HG02571 (cell line): ENCODE measurements around the gene C16orf89.

Experiments
- ATAC-seq: cut with Tn5 transposase; IDR thresholded peaks from one replicate; pipeline ENCODE4 v1.9.1; 2021; ENCODE audit warnings: mild to moderate bottlenecking, moderate library complexity; ENCODE audit not compliant: unreplicated experiment

Gene C16orf89

DNA sequence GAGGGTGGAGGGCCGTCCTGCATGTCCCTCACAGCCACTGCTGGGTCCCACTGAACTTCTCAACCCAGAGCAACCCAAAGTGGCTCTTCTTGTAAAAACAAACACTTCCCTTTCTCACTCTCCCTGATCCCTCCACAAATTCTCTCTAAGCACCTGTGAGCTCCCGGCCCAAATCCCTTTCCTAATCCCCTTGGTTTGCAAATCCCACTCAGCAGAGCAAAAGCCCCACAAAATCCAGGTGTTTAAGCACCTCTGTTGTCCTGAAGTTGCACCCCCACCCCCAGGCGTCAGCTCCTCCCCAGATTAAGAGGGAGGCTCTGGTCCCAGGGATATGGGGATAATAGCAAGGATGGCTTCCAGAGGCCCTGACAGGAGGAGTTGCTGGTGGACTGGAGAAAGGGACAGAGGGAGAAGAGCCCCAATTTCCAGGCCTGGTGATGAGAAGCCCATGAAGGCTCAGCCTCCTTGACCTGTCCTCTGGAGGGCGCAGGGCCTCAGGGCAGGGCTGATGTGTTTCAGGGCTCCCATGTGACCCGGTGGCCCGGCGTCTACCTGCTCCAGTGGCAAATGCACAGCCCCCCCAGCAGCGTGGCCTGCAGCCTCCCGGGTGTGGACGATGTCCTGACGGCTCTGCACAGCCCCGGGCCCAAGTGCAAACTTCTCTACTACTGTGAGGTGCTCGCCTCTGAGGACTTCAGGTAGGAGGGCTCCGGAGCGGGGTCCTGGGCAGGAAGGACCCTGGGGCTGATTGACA is 55.0 kb downstream of the C16orf89 start:
- no peak for ATAC-seq

DNA sequence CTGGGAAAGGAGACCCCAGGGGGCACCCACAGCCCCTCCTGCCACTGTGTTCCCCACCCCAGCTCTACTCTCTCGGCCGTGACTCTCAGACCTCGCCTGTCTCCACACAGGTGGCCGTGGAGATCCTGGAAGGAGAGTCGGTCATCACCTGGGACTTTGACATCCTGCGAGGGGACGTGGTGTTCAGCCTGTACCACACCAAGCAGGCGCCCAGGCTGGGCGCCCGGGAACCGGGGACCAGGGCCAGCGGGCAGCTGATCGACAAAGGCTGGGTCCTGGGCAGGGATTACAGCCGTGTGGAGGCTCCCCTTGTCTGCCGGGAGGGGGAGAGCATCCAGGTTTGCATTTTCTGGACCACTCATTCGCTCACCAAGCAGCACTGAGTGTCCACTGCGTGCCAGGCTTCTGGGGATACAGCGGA is 57.4 kb downstream of the C16orf89 start:
- no peak for ATAC-seq

DNA sequence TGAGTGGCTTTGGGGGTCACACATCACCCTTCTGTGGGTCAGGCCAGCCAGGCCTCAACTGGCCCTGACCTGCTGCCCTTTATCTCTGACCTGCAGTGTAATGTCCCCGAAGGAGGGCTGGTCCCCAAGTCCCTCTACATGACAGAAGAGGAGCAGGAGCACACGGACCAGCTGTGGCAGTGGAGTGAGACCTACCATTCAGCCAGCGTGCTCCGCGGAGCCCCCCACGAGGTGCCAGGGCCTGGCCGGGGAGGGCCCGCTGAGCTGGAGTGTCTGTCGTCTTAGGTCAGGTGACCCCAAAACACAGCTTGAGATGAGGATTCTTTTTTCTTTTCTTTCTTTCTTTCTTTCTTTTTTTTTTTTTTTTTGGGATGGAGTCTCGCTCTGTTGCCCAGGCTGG is 58.5 kb downstream of the C16orf89 start:
- ATAC-seq = no peak

DNA sequence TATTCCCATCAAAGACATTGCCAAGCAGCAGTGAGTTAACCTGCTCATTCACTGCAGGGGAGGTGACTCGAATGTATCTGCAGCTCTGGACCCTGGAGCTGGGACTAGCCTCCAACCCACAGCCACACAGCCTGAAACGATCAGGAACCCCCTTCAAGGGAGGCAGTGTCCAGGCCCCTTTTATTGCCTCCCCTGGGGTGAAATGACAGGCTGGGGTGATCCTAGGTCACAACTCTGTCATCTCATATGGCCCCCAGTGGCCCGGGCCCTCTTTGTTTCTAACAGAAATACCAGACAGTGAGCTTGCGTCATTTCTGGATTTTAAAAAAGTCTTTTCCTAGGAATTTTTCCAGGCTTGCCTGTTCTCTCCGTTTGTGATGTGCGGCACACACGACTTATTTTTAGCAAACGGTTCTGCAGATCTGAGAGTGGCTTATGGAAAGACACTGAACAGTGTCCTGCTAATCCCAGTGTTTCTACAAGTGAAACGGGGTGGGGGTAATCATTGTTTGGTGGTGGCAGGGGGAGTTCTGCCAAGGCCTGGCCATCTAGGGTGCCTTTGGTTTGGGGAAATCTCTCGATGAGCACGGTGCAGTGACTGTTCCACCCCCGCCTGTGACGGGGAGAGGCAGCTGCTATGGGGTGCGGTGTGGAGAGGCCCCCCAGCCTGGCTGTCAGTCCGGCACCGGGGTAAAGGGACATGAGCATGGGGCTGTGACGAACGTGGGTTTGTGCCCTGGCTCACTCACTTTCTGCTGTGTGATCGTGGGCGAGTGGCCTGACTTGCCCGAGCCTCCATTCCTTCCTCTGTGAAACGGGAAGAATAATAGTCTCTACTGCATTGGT is 59.2 kb downstream of the C16orf89 start:
- ATAC-seq = no peak

DNA sequence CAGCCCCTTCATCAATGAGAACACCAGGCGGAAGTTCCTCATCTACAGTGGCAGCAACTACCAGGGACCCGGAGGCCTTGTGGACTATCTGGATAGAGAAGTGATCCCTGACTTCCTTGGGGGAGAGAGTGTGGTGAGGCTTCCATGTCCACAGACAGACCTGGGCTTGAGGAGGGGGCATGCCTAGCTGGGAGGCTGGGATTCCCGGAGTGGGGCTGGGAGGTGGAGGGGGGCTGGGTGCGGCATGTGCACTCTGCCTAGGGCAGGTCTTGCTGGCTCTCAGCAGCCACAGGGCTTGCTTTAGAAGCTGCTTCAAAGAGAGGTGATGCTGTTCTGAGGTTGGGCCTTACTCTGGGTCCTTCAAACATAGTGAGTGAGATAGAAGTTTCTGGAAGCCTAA is 59.8 kb downstream of the C16orf89 start:
- no peak for ATAC-seq

DNA sequence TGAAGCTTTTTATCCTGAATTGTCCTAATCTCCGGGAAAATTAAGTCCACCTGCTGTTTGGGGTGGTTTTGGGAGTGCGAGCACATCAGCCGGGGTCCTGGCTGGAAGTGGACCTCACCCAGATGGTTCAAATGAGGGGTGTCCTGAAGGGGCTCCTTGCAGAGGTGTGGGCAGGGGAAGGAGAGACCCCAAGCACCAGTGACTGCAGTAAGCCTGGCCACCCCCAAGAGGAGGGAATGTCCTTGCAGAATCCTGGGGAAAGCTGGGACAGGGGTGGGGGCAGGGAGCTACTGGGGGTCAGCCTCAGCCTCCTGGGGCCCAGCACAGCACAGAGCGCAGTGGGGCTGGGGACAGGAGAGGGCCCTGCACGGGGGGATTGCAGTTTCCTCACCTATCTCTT is 61.4 kb downstream of the C16orf89 start:
- ATAC-seq = no peak

DNA sequence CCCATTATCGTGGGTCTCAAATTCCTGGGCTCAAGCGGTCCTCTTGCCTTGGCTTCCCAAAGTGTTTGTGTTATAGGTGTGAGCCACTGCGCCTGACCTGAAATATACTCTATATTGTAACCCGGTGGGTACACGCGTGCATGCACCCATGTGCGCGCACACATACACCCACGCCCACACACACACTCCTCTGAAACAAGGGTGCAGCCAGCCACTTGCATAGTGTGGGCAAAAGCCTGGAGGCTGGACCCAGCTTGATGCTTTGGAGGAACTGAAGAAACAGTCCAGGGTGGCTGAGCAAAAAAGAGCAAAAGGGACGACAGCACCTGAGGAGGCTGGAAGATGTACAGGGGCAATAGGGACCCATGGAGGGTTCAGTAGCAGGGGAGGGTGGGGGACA is 61.9 kb downstream of the C16orf89 start:
- ATAC-seq = no peak

DNA sequence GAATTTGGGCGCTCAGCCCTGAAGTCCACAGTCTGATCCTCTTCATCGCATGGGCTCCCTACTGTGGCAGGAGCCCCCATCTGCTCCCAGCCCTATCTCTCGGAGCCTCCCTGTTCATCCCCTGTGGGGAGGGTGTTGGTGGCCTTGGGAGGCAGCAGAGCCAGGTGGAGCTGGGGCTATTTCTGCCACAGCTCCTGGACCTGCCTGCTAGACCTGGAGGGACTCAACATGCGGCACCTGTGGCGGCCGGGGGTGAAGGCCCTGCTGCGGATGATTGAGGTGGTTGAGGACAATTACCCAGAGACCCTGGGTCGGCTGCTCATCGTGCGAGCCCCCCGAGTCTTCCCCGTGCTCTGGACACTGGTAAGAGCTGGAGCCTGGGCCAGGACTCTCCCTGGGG is 62.5 kb downstream of the C16orf89 start:
- ATAC-seq = no peak

DNA sequence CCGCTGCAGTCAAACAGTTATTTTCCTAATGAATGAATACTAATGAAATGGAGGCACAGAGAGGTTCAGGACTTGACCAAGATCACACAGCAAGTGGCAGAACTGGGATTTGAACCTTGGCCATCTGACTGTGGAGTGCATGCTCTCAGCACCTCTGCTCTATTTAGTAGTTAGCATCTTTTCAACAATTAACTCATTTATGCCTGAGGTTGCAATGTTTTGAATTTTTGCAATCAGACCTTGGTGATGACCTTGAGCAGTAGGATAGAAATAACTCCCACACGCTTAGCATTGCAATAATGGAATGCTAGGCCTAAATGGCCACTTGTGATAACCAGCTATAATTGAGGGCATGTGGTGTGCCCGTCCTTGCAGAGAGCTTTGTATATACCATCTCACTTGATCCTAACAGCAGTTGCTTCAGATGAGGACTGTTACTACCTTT is 63.0 kb downstream of the C16orf89 start:
- ATAC-seq = no peak

DNA sequence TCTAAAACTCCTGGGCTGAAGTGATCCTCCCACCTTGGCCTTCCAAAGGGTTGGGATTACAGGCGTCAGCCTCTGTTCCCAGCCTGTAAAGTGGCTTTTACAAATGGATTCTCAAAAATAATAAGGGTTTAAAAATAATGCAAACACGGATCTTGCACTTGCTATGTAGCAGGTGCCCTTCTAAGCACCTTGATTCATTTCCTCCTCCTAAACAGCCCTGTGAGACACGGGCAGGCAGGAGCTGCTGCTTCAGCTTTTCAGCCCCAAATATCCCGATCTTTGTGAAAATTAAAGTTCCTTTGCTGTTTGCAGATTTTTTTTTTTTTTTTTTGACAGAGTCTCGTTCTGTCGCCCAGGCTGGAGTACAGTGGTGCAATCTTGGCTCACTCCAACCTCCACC is 63.8 kb downstream of the C16orf89 start:
- no peak for ATAC-seq

DNA sequence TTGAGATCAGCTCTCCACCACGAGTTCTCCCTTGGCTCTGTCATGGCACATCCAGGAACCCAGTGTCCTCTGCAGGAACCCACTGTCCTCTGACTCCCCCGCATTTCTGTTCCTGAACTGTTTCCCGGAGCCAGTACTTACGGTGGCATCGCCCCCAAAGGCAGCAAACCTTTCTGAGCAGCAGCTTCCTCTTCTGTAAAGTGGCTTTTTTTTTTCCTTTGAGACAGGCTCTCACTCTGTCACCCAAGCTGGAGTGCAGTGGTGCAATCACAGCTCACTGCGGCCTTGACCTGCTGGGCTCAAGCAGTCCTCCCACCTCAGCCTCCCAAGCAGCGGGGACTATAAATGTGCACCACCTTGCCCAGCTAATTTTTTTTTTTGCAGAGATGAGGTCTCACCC is 64.2 kb downstream of the C16orf89 start:
- no peak for ATAC-seq

DNA sequence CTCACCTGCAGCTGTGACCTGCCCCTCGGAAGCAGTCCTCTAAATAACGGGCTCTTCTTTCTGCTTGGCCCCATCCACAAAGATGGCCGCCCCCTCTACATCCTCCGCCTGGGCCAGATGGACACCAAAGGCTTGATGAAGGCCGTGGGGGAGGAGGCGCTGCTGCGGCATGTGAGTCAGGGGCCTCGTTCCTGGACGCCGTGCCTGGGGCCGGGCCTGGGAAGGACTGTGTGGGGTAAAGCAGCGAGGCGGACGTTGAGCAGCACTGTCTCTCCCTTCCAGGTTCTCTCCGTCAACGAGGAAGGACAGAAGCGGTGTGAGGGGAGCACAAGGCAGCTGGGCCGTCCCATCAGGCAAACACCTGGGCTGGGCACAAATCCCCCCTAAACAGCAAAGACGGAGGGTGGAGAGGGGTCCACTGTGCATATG is 65.2 kb downstream of the C16orf89 start:
- ATAC-seq = no peak

DNA sequence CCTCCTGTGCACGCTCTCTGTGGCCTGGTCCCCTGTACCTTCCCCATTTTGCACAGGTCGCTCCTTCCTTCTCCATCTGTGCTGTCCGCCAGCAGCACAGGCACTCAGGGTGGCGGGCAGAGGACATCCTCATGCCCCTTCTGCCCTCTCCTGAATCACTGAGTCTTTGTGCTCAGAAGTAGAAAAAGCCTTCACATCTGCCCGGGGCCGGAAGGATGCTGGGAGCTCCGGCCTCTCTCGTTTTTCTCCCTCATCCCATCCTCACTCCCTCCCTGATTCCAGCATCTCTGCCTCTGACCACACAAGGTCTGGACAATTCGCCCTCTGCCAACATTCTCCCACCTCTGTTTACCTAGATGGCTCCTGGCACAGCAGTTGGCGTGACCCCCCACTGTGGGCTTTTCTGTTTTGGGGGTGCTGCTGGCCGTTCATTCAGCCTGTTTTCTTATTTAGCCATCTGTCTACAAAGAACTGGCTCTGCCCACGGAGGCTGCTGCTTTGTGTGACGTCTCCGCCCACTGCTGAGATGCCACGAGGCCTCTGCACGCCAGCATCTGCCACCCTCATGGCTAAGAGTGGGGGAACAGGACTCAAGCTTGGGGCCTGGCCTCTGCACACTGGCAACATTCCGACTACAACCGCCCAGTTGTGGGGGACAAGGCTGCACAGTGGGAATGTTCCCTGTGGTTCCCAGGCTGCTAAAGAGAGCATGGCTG is 70.9 kb downstream of the C16orf89 start:
- ATAC-seq = no peak
